Measurements from ENCODE around the gene MBOAT1.

GRCh38 chr6:20202699-20203302 lies 9.5 kb downstream of the MBOAT1 start:
- TF ChIP-seq CTCF (IDR thresholded peaks at IDR 0.05) (no peak), POLR2A (IDR thresholded peaks at IDR 0.05) (no peak)
